Uterus (tissue), 4 donors: ENCODE measurements around the gene CREB5. TPM values are rescaled to one million over a fixed set of nuclear protein-coding genes. Genes with fewer than 3 reads are reported as not detected.

Source experiments
- DNase-seq, 2 donors: peaks; one replicate each; pipeline ENCODE4 v3.0.0-alpha.2; 2019 to 2020
- H3K27ac ChIP-seq, 2 donors: fragments of 200-600 bp; sonication (generic); 1 replicate in 1 of 2; 2 replicates in 1 of 2; pipeline ENCODE4 v1.5.1; 2016 to 2018
- H3K27me3 ChIP-seq, 2 donors: fragments of 200-600 bp; sonication (generic); one replicate each; pipeline ENCODE4 v1.5.1; 2018 to 2019; ENCODE audit warnings: control low read depth in 1 of 2
- H3K36me3 ChIP-seq, 2 donors: fragments of 200-600 bp; sonication (generic); one replicate each; pipeline ENCODE4 v1.5.1; 2019; ENCODE audit warnings: control low read depth in 1 of 2
- H3K4me1 ChIP-seq, 2 donors: fragments of 200-600 bp; sonication (generic); one replicate each; pipeline ENCODE4 v1.5.1; 2018 to 2019; ENCODE audit warnings: control low read depth in 1 of 2
- H3K4me3 ChIP-seq, 2 donors: fragments of 200-600 bp; sonication (generic); 1 replicate in 1 of 2; 2 replicates in 1 of 2; pipeline ENCODE4 v1.5.1; 2018 to 2019; ENCODE audit warnings: mild to moderate bottlenecking in 1 of 2
- H3K9me3 ChIP-seq, 2 donors: fragments of 200-600 bp; sonication (generic); one replicate each; pipeline ENCODE4 v1.5.1; 2019; ENCODE audit warnings: control low read depth in 1 of 2
- POLR2A ChIP-seq, 2 donors: fragments of 450-650 bp; IDR thresholded peaks; one replicate each; pipeline ENCODE4 v1.6.1; 2016; ENCODE audit warnings: antibody characterized with exemption in 2 of 2, mild to moderate bottlenecking in 1 of 2, moderate library complexity in 1 of 2
- intact Hi-C: fragments of 100-400 bp; cut with DNase I; formaldehyde crosslinking; loops from one replicate; pipeline ENCODE4 v1.15.1; 2023; ENCODE audit warnings: low total_unique reads
- total RNA-seq, 4 donors: library from RNA; depleted of rRNA in 3 of 4; stranded (reverse); fragments of >200 nt in 3 of 4; gene quantifications; one replicate each; pipeline versions ENCODE4 v1.1.0 to v1.2.4, GENCODE V29; 2014 to 2023
- TF ChIP-seq, protein P1 (sequence below), 4 experiments: fragments of 200-600 bp in 2 of 4; fragments of 450-650 bp in 2 of 4; sonication (generic) in 2 of 4; IDR thresholded peaks; one replicate each; pipeline ENCODE4 v1.5.1; 2016 to 2019; ENCODE audit warnings: antibody characterized with exemption in 4 of 4, mild to moderate bottlenecking in 2 of 4, moderate library complexity in 1 of 4
- donor health status: DM: yes; HTN: yes; CAD: no.

Gene CREB5
- total RNA-seq, 4 donors from 2014 or later: 7.1 to 40.2 (median 23.9) TPM

DNA sequence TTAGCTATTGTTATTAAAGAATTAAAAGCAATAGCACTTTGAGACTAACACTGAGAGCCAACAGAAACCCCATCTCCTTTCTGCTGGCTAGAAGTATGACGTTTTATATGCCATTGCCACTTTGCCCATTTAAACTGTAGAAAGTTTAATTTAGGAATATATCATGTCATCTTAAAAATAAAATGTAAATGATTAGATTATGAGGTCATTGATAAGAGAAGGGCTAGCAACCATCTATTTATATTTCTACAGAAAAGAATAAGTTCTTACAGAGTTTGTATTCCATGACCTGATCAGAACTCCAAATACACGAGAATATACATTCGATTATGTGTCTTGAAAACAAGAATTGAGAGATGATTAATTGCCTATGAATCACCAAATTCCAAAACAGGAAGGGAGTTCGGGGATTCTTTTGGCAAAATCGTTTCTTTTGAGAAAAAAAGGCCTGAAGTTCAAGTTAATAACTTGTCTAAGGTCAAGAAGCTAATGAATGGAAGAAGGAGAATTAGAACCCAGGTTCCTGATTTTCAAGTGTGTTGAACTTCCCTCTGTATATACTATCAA is 318.9 kb downstream of the CREB5 start:
- no peak overlapping the region for H3K4me3 ChIP-seq
- DNase-seq: no peak
- H3K4me1 ChIP-seq: peaks cover 5 to 7% of the 10 kb centered on the region in 2 donors
- H3K36me3 ChIP-seq: no peaks in the 10 kb centered on the region
- intact Hi-C loops: no loop called here
- H3K27me3 ChIP-seq: no peaks in the 10 kb centered on the region
- H3K9me3 ChIP-seq: no peaks in the 10 kb centered on the region
- H3K27ac ChIP-seq: no peak overlapping the region
- no peak for TF ChIP-seq POLR2A (IDR thresholded peaks at IDR 0.05)
- TF ChIP-seq, protein P1, sequence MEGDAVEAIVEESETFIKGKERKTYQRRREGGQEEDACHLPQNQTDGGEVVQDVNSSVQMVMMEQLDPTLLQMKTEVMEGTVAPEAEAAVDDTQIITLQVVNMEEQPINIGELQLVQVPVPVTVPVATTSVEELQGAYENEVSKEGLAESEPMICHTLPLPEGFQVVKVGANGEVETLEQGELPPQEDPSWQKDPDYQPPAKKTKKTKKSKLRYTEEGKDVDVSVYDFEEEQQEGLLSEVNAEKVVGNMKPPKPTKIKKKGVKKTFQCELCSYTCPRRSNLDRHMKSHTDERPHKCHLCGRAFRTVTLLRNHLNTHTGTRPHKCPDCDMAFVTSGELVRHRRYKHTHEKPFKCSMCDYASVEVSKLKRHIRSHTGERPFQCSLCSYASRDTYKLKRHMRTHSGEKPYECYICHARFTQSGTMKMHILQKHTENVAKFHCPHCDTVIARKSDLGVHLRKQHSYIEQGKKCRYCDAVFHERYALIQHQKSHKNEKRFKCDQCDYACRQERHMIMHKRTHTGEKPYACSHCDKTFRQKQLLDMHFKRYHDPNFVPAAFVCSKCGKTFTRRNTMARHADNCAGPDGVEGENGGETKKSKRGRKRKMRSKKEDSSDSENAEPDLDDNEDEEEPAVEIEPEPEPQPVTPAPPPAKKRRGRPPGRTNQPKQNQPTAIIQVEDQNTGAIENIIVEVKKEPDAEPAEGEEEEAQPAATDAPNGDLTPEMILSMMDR (IDR thresholded peaks at IDR 0.05): no peak

DNA sequence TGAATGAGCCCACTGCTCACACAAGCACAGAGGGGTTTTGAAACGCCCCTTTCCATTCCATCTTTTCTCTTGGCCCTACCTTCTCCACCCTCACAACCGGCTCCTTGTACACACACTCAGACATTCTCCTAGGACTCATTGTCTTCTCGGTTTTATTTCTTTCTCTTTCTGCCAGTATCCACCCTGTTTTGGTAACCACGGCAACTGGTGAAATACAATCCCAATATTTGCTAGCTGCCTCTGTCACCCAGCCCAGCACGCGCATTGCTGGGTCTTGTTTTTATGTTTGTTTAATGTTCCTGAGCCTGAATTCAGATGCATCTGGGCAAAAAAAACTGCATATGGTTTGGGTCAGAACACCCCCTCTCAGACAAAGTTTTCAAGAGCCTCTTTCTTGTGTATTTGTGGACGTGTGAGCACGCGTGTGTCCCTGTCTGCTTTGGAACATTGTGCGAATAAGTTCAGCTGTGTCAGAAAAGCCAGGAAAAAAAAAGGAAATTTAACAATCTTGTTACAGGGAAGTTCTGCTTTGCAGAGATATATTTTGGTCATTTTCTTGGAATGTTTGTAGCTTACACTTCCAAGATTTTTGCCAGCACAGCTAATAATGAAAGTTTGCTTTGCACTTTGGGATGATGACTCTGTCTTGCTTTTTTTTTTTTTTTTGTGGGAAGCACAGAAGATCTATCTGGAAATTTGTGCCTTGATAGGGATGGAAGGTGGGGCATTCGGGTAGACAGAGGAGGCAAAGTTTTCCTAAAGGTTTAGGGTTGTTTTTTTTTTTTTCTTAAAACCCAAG is 320.0 kb downstream of the CREB5 start:
- TF ChIP-seq, protein P1 (IDR thresholded peaks at IDR 0.05): no peak
- TF ChIP-seq POLR2A (IDR thresholded peaks at IDR 0.05): no peak
- Histone ChIP-seq H3K27me3 (no peaks in the 10 kb centered on the region), H3K36me3 (no peaks in the 10 kb centered on the region), H3K27ac (peak overlapping the region; percentile 11 to 17), H3K4me1 (peaks cover 5 to 7% of the 10 kb centered on the region in 2 donors), H3K9me3 (no peaks in the 10 kb centered on the region), H3K4me3 (no peak overlapping the region)
- intact Hi-C loops: no loop called here
- DNase-seq: peak in 1 of 2 donors; percentile 29

DNA sequence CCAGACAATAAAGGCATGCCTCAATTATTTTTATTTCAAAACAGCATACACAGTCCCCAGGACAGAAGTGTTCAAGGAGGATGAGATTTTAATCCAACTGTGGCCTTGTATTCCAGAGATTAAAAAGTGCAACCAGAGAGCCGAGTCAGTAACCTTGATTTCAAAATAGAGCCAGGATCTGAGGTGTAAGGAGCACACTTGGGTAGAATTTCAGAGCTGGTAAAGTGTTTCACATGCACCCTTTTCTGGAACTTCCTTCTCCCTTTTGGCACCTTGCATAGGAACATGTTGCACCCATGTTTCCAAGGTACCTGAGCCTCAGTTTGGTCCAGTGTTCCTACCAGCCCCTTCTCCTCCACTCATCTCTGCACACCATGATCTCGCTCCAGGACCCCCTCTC is 320.7 kb downstream of the CREB5 start:
- H3K4me3 ChIP-seq: no peak overlapping the region
- no peaks in the 10 kb centered on the region for H3K27me3 ChIP-seq
- DNase-seq: no peak
- no peak overlapping the region for H3K27ac ChIP-seq
- intact Hi-C loops: no loop called here
- no peaks in the 10 kb centered on the region for H3K9me3 ChIP-seq
- peaks cover 5 to 7% of the 10 kb centered on the region in 2 donors for H3K4me1 ChIP-seq
- TF ChIP-seq, protein P1 (IDR thresholded peaks at IDR 0.05): no peak
- no peak for TF ChIP-seq POLR2A (IDR thresholded peaks at IDR 0.05)
- no peaks in the 10 kb centered on the region for H3K36me3 ChIP-seq

DNA sequence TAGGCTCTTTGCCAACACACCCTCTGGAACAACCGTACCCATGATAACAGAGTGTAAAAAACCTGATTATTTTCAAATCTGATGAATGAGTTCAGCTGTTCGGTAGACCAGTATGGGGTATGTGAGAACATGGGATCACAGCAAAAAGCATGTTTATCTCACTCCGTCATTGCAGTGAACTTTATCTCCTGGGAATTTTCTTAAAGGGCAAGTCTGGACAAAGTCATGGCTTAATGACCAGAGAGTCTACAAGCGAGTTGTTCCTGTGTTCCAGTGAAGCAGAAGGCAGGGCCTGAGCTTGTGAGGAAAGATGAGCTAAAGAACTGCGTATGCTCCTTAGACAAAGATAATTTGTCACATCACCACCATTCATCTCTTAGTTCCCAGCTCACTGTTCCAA is 326.1 kb downstream of the CREB5 start:
- Histone ChIP-seq H3K36me3 (no peaks in the 10 kb centered on the region), H3K27me3 (no peaks in the 10 kb centered on the region), H3K4me1 (no peaks in the 10 kb centered on the region), H3K9me3 (no peaks in the 10 kb centered on the region), H3K4me3 (no peak overlapping the region), H3K27ac (no peak overlapping the region)
- no peak for TF ChIP-seq POLR2A (IDR thresholded peaks at IDR 0.05)
- TF ChIP-seq, protein P1 (IDR thresholded peaks at IDR 0.05): no peak
- DNase-seq: no peak
- intact Hi-C loops: no loop called here

DNA sequence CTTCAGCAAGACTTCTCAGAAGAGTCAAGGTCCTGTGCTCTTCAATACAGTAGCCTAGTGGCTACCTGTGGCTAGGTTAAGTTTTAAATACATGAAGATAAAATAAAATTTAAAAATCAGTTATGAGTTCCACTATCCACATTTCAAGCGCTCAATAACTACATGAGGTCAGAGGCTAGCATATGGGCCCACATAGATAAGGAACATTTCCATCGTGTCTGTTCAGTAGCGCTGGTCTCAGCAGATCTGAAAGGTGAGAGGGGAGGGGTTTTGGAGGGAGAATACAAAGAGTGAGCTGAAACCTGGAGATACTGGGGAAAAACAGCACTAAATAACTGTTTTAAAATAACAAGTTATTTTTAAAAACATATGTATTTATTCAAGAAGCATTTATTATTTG is 326.8 kb downstream of the CREB5 start:
- no peak for DNase-seq
- no peak for TF ChIP-seq POLR2A (IDR thresholded peaks at IDR 0.05)
- TF ChIP-seq, protein P1 (IDR thresholded peaks at IDR 0.05): no peak
- Histone ChIP-seq H3K27ac (no peak overlapping the region), H3K36me3 (no peaks in the 10 kb centered on the region), H3K4me3 (no peak overlapping the region), H3K9me3 (no peaks in the 10 kb centered on the region), H3K27me3 (no peaks in the 10 kb centered on the region), H3K4me1 (no peaks in the 10 kb centered on the region)
- intact Hi-C loops: no loop called here
